Hepatocyte (in vitro differentiated cells): Measurements from ENCODE around the gene MUC5AC. TPM values are rescaled to one million over a fixed set of nuclear protein-coding genes. Genes with fewer than 3 reads are reported as not detected.

ENCODE experiments used
- DNase-seq: peaks from one replicate; pipeline ENCODE4 v3.0.0-alpha.2; 2016; ENCODE audit warnings: low spot score
- H2AFZ ChIP-seq: fragments of 200-600 bp; sonication (generic); 2 replicates; pipeline ENCODE4 v1.6.0; 2016; ENCODE audit warnings: antibody characterized with exemption, mild to moderate bottlenecking
- H3K27ac ChIP-seq: fragments of 200-600 bp; sonication (generic); 2 replicates; pipeline ENCODE4 v1.5.1; 2016; ENCODE audit warnings: mild to moderate bottlenecking
- H3K27me3 ChIP-seq: fragments of 200-600 bp; sonication (generic); 2 replicates; pipeline ENCODE4 v1.6.1; 2016
- H3K36me3 ChIP-seq: fragments of 200-600 bp; sonication (generic); replicated peaks from 2 replicates; pipeline ENCODE4 v1.5.1; 2016; ENCODE audit warnings: low read depth; ENCODE audit not compliant: insufficient read depth
- H3K4me1 ChIP-seq: fragments of 200-600 bp; sonication (generic); 2 replicates; pipeline ENCODE4 v1.5.1; 2016; ENCODE audit warnings: mild to moderate bottlenecking, moderate library complexity; ENCODE audit not compliant: insufficient read depth
- H3K4me2 ChIP-seq: fragments of 200-600 bp; sonication (generic); 2 replicates; pipeline ENCODE4 v1.6.0; 2016
- H3K4me3 ChIP-seq: fragments of 200-600 bp; sonication (generic); 2 replicates; pipeline ENCODE4 v1.5.1; 2016; ENCODE audit warnings: mild to moderate bottlenecking
- H3K79me2 ChIP-seq: fragments of 200-600 bp; sonication (generic); 2 replicates; pipeline ENCODE4 v1.6.0; 2017; ENCODE audit warnings: mild to moderate bottlenecking
- H3K9me2 ChIP-seq: fragments of 200-600 bp; sonication (generic); replicated peaks from 2 replicates; pipeline ENCODE4 v1.6.0; 2017; ENCODE audit warnings: mild to moderate bottlenecking; ENCODE audit not compliant: insufficient read depth
- H3K9me3 ChIP-seq: fragments of 200-600 bp; sonication (generic); 2 replicates; pipeline ENCODE4 v1.5.1; 2016; ENCODE audit warnings: low read depth, mild to moderate bottlenecking
- H4K20me1 ChIP-seq: fragments of 200-600 bp; sonication (generic); 2 replicates; pipeline ENCODE4 v1.6.0; 2016; ENCODE audit warnings: mild to moderate bottlenecking; ENCODE audit not compliant: insufficient read depth, poor library complexity, severe bottlenecking
- EZH2 ChIP-seq: fragments of 200-600 bp; sonication (generic); IDR thresholded peaks from 2 replicates; pipeline ENCODE4 v1.6.1; 2016; ENCODE audit warnings: antibody characterized with exemption, mild to moderate bottlenecking, borderline replicate concordance
- EZH2phosphoT487 ChIP-seq: fragments of 200-600 bp; sonication (generic); IDR thresholded peaks from one replicate; pipeline ENCODE4 v1.6.1; 2018; ENCODE audit warnings: antibody characterized with exemption, mild to moderate bottlenecking, low read depth, moderate library complexity; ENCODE audit not compliant: unreplicated experiment, severe bottlenecking
- WGBS: methylation state at CpG from one replicate; pipeline ENCODE4 v1.1.6; 2016; ENCODE audit warnings: low lambda C conversion rate; ENCODE audit errors: missing lambda C conversion rate; 5-methylcytosine and 5-hydroxymethylcytosine counted together
- polyA plus RNA-seq: library from polyadenylated mRNA; unstranded; fragments of >200 nt; fragmentation: Nextera tagmentation; extraction: Ambion mirVana; gene quantifications from 2 replicates; pipeline ENCODE4 v1.2.1, GENCODE V29; 2016
- total RNA-seq: library from RNA; depleted of rRNA; stranded (reverse); fragments of >200 nt; gene quantifications from 2 replicates; pipeline ENCODE4 v1.2.3, GENCODE V29; 2014
- TF ChIP-seq, protein P1 (sequence below): fragments of 200-600 bp; sonication (generic); IDR thresholded peaks from 2 replicates; pipeline ENCODE4 v1.5.1; 2016; ENCODE audit warnings: antibody characterized with exemption, mild to moderate bottlenecking; ENCODE audit not compliant: poor library complexity

Gene MUC5AC
- total and polyA plus RNA-seq, 2 experiments from 2014 or later, result 0.07 to 0.08 TPM

DNA sequence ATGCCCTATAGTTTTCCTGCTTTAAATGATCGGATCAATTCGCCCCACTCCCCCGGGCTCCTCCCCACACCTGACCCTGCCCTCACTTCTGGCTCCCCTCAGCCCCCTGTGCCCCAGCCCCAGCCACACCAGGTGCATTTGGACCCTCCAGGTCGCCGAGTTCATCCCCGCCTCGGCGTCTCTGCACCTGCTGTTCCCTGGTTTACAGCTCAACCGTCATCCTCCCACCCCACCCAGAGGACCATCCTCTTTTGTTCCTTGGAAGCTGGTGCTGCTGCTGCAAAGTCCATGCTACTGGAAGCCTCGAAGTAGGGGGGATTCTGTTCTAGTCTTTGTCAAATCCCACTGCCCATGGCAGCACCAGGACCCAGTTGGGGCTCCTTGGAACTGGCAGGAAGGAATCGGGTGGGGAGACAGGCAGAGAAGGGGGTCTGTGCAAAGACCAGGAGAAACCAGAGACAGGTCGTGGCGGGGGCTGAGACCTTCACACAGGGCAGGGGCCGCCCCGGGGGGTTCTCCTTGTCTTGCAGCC, 60.6 kb downstream of the MUC5AC start:
- Histone ChIP-seq H3K4me3 (no peak overlapping the region), H3K79me2 (no peaks in the 10 kb centered on the region), H3K4me1 (no peaks in the 10 kb centered on the region), H3K9me2 (no peaks in the 10 kb centered on the region), H3K4me2 (no peak overlapping the region), H3K9me3 (no peaks in the 10 kb centered on the region), H2AFZ (no peak overlapping the region), H4K20me1 (no peaks in the 10 kb centered on the region), H3K27ac (no peak overlapping the region), H3K36me3 (no peaks in the 10 kb centered on the region), H3K27me3 (no peaks in the 10 kb centered on the region)
- DNase-seq, result no peak
- WGBS, result 79% methylated on average over 15 of the region's 15 CpGs
- TF ChIP-seq EZH2phosphoT487, result no peak
- no peak for TF ChIP-seq EZH2
- TF ChIP-seq, protein P1, sequence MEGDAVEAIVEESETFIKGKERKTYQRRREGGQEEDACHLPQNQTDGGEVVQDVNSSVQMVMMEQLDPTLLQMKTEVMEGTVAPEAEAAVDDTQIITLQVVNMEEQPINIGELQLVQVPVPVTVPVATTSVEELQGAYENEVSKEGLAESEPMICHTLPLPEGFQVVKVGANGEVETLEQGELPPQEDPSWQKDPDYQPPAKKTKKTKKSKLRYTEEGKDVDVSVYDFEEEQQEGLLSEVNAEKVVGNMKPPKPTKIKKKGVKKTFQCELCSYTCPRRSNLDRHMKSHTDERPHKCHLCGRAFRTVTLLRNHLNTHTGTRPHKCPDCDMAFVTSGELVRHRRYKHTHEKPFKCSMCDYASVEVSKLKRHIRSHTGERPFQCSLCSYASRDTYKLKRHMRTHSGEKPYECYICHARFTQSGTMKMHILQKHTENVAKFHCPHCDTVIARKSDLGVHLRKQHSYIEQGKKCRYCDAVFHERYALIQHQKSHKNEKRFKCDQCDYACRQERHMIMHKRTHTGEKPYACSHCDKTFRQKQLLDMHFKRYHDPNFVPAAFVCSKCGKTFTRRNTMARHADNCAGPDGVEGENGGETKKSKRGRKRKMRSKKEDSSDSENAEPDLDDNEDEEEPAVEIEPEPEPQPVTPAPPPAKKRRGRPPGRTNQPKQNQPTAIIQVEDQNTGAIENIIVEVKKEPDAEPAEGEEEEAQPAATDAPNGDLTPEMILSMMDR, result no peak

DNA sequence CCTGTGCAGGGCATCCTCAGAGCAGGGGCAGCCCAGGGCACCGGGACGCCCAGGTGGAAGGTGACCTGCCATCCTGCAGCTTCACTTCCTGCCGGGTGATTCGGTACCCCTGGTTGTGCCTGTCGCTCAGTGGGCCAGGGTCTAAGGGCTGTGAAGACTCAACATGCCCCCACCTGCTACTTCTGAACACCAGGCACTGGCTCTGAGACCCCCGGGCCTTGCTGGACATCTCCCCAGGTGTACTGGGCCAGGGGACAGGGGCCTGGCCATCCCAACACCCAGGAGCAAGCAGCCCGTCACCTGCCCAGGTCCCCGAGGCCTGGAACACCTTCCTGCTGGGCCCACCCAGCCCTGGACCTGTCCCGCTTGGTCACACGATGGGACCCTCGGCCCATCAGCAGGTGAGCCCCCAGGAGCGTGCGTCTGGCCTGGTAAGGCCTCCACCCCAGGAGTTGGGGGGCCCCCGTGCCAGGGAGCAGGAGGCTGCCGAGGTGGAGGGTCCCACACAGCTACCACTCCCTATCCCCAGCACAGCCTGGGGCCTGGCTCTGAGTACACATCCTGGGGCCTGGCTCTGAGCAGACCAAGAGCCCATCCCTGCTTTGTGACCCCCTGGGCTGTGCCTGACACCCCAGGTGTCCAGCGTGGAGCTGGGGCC, 61.2 kb downstream of the MUC5AC start:
- no peak for DNase-seq
- Histone ChIP-seq H3K27ac (no peak overlapping the region), H3K4me2 (no peak overlapping the region)

GRCh38 chr11:1219446-1219833, 61.7 kb downstream of the MUC5AC start:
- no peaks in the 10 kb centered on the region for H3K9me3 ChIP-seq
- no peaks in the 10 kb centered on the region for H3K79me2 ChIP-seq
- H3K4me2 ChIP-seq, result no peak overlapping the region
- H3K4me1 ChIP-seq, result no peaks in the 10 kb centered on the region
- no peak for DNase-seq
- WGBS, result 80% methylated on average over 10 of the region's 10 CpGs
- no peaks in the 10 kb centered on the region for H4K20me1 ChIP-seq
- H3K4me3 ChIP-seq, result no peak overlapping the region
- TF ChIP-seq, protein P1, result no peak
- TF ChIP-seq EZH2phosphoT487, result no peak
- TF ChIP-seq EZH2, result no peak
- H3K9me2 ChIP-seq, result no peaks in the 10 kb centered on the region
- no peak overlapping the region for H3K27ac ChIP-seq
- H2AFZ ChIP-seq, result no peak overlapping the region
- H3K27me3 ChIP-seq, result no peaks in the 10 kb centered on the region
- no peaks in the 10 kb centered on the region for H3K36me3 ChIP-seq

More for the DNA sequence above, 61.2 kb downstream of the MUC5AC start:
- Histone ChIP-seq H3K4me1 (no peaks in the 10 kb centered on the region), H3K79me2 (no peaks in the 10 kb centered on the region), H3K9me2 (no peaks in the 10 kb centered on the region), H4K20me1 (no peaks in the 10 kb centered on the region), H3K36me3 (no peaks in the 10 kb centered on the region), H3K4me3 (no peak overlapping the region), H3K9me3 (no peaks in the 10 kb centered on the region), H2AFZ (no peak overlapping the region), H3K27me3 (no peaks in the 10 kb centered on the region)
- TF ChIP-seq EZH2 (no peak), EZH2phosphoT487 (no peak)
- TF ChIP-seq, protein P1, result no peak
- WGBS, result 92% methylated on average over 16 of the region's 16 CpGs
